Placental epithelial cell (primary cell): Measurements from ENCODE around the gene ARL9. TPM values are rescaled to one million over a fixed set of nuclear protein-coding genes. Genes with fewer than 3 reads are reported as not detected.

ENCODE experiments used
- total RNA-seq: library from RNA; depleted of rRNA; stranded (reverse); fragments of >200 nt; gene quantifications from 2 replicates; pipeline ENCODE4 v1.2.3, GENCODE V29; 2012

The ARL9 gene, protein sequence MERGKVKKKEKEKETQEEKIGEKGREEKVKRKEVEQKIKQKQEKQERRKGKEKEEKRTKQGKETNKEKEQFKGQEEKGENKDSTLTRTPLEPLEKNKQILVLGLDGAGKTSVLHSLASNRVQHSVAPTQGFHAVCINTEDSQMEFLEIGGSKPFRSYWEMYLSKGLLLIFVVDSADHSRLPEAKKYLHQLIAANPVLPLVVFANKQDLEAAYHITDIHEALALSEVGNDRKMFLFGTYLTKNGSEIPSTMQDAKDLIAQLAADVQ
- total RNA-seq = under 0.01 and 0.22 TPM in 2 replicates

GRCh38 chr4:56505269-56506130 is at the start of gene ARL9:
Gene ARL9 (plus strand): TSS chr4:56505791. CDS start chr4:56505863, 72 bp downstream.

GRCh38 chr4:56467284-56468096 is 38.1 kb upstream of the ARL9 start, which contains the start of gene SRP72:
Gene SRP72 (plus strand): TSS chr4:56467617. CDS start chr4:56467636, 19 bp downstream.

Other genes with a start within 250 kb of the ARL9 start
- 9.9 and 12.2 TPM in 2 replicates for gene AASDH, start 118.3 kb upstream of the ARL9 start, total RNA-seq
- 7.9 and 13.0 TPM in 2 replicates for gene PPAT, start 70.2 kb upstream of the ARL9 start, total RNA-seq
- gene PAICS, start 69.5 kb upstream of the ARL9 start, total RNA-seq = 20.4 and 38.5 TPM in 2 replicates
- gene SRP72, start 38.2 kb upstream of the ARL9 start, total RNA-seq = 55.4 and 132 TPM in 2 replicates
- gene HOPX, start 175.5 kb downstream of the ARL9 start, total RNA-seq = 0.65 and 7.1 TPM in 2 replicates